GM18907 (cell line): ENCODE results near the gene MED15.

Experiments
- ATAC-seq: cut with Tn5 transposase; IDR thresholded peaks from one replicate; pipeline ENCODE4 v1.9.1; 2021; ENCODE audit warnings: mild to moderate bottlenecking, moderate library complexity; ENCODE audit not compliant: unreplicated experiment

Gene MED15

GRCh38 chr22:20508815-20509271, 1.4 kb downstream of the MED15 start:
- ATAC-seq = no peak

GRCh38 chr22:20509344-20510047, 2.1 kb downstream of the MED15 start:
- ATAC-seq = no peak

GRCh38 chr22:20510811-20511577, 3.6 kb downstream of the MED15 start:
- ATAC-seq = no peak

GRCh38 chr22:20511578-20512229, 4.3 kb downstream of the MED15 start:
- ATAC-seq = no peak

GRCh38 chr22:20514658-20515406, 7.4 kb downstream of the MED15 start:
- ATAC-seq = no peak

- ATAC-seq = no peak
These were observed 9.0 kb downstream of the MED15 start for GRCh38 chr22:20516399-20516798.

- ATAC-seq = no peak
These were observed 10.0 kb downstream of the MED15 start for GRCh38 chr22:20517422-20517821.

- no peak for ATAC-seq
These were observed 10.6 kb downstream of the MED15 start for GRCh38 chr22:20517841-20518592.

- no peak for ATAC-seq
These were observed 12.1 kb downstream of the MED15 start for GRCh38 chr22:20519558-20519957.

- ATAC-seq = no peak
These were observed 12.7 kb downstream of the MED15 start for GRCh38 chr22:20520093-20520511.

GRCh38 chr22:20522134-20523004, 15.0 kb downstream of the MED15 start:
- no peak for ATAC-seq

- ATAC-seq = no peak
These were observed 15.9 kb downstream of the MED15 start for GRCh38 chr22:20523086-20523983.

- no peak for ATAC-seq
These were observed 16.6 kb downstream of the MED15 start for GRCh38 chr22:20524004-20524481.

- ATAC-seq = no peak
These were observed 17.6 kb downstream of the MED15 start for GRCh38 chr22:20525048-20525447.

GRCh38 chr22:20526305-20526627, 18.9 kb downstream of the MED15 start:
- no peak for ATAC-seq

- no peak for ATAC-seq
These were observed 19.4 kb downstream of the MED15 start for GRCh38 chr22:20526628-20527355.

- no peak for ATAC-seq
These were observed 21.1 kb downstream of the MED15 start for GRCh38 chr22:20528405-20528978.
